ENCODE data around the gene PIP5K1B.
A peak's percentile ranks its signal among the peaks of the same experiment; 100 is the strongest.
"Not testable (repeated sequence)": the region's sequence is repeated elsewhere in the genome, so short reads cannot be mapped to it uniquely, and the experiment has no call there.

Gene PIP5K1B

DNA sequence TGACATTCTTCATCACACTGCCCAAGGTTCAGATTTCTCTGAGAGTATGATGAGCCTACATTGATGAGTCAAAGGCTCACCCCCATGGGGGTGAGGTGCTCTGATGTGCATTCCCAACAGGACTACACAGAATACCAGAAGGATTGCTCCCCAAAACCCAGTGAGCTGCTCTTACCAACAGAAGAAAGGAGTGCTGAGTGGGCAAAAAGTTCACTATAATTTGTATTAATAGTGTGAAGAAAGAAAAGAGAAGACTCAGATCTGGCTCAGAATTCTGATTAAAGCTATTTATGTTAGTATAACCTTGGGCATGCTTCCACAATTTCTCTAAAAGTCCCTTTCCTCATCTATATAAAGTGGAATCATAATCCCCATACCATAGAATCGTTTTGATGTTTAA, 262.8 kb downstream of the PIP5K1B start:
- DNase-seq, result no peak

DNA sequence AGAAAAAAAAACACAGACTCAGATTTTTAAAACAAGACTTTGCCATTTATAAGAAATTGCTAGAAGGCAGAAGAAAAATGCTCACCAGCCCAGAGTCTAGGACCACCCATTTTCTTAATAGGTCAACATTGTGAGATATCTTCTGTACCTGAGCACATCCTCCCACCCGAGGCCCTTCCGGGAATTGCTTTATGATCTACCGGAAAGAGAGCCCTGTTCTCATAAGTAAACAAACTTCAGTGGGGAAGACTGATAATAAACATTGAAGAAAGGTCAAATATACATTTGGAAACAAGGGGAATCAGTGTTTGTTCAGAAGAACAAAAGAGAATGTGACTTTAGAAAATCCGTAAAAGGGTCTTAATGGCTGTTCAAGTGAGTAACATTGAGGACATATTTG, 264.5 kb downstream of the PIP5K1B start:
- DNase-seq, result no peak

DNA sequence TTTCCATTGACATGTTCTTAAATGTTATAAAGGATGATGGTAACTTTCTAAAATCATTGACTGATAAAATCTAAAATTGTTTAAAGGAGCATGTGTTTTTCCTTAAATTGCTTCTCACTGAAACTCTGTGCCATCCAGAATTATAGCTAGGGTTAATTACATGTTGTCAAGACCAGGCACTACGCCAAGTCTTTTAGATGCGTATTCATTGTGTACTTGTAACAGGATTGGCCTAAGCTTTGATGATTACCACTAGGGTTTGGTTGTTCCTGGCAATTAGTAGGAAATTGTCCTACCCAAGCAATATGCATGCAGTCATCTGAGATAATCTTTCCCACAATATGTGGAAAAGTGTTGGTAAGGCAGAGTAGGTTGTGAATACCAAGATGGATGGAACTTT, 265.1 kb downstream of the PIP5K1B start:
- no peak for DNase-seq

DNA sequence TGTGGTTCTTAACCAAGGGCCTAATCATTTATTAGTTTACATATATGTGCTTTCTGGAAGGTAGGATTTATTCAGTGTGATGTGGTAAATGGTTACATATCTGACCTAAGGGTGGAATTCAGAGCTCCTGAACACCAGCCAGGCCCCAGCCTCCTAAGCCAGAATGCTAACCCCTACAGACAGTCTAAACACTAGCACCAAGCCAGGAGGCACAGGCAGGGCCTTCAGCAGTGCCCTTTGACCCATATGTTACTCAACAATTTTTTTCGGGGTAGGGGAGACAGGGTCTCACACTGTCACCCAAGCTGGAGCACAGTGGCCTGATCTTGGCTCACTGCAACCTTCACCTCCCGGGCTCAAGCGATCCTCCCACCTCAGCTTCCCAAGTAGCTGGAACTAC, 268.6 kb downstream of the PIP5K1B start:
- DNase-seq, result no peak

DNA sequence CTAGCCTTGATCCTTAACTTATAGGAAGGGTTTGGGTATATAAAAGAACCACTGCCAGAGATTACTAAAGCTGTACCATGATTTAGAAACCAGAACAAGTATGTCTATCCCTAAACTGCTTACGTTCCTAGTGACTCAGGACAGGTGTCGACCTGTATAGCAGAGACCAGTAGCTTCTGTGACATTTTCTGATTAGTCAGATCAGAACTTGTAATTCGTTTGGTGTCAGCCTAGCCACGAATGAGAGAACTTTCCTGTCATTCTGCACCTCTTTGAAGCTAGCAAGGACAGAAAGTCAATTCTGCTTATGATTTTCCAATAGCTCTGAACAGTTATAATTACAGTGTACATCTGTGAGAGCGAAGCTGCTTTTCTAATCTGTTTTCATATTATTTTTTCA, 269.4 kb downstream of the PIP5K1B start:
- DNase-seq, result no peak

DNA sequence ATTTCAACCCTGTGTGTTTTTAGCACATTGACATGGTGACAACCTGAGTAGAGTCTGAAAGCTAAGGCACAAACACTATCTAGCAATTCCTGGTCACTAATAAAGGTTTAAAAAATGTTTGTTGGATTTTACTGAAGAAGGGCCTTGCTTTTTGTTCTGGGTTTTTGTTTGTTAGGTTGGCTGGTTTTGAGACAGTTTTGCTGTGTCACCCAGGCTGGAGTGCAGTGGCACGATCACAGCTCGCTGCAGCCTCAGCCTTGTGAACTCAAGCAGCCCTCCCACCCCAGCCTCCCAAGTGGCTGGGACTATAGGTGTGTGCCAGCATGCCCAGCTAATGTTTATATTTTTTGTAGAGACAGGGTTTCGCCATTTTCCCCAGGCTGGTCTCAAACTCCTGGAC, 269.9 kb downstream of the PIP5K1B start:
- DNase-seq, result no peak

DNA sequence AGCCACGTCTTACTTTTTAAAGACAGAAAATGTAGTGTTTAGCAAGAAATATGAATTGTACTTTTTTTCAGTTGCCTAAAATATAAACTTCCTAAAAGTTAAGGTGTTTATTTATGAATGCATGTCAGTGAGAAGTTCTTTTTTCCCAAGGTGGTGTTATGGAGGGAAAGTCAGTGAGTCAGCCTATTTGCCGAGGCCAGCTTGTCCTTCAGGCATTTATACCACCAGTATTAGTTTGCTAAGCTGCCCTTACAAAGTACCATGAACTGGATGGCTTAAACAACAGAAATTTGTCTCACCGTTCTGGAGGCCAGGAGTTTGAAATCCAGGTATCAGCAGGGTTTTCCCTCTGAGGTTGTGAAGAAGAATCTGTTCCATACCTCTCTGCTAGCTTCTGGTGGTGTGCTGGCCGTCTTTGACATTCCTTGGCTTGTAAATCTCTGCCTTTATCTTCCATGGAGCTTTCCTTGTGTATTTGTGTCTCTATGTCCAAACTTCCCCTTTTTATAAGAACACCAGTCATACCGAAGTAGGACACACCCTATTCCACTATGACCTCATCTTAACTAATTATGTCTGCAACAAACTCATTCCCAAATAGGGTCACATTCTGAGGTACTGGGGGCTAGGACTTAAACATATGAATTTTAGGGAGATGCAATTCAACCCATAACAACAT, 270.5 kb downstream of the PIP5K1B start:
- peak; percentile 2 for DNase-seq

DNA sequence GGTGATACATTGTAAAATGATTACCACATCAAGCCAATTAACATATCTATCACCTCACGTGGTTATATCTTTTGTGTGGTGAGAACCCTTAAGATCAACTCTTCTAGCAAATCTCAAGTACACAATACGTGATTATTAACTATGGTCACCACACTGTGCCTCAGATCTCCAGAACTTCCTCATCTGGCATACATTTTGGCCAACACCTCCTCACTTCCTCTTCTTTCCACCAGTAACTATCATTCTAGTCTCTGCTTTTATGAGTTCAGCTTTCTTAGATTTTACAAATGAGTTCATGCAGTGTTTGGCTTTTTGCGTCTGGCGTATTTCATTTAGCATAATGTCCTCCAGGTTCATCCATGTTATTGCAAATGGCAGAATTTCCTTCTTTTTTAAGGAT, 273.0 kb downstream of the PIP5K1B start:
- DNase-seq, result peak; percentile 3

DNA sequence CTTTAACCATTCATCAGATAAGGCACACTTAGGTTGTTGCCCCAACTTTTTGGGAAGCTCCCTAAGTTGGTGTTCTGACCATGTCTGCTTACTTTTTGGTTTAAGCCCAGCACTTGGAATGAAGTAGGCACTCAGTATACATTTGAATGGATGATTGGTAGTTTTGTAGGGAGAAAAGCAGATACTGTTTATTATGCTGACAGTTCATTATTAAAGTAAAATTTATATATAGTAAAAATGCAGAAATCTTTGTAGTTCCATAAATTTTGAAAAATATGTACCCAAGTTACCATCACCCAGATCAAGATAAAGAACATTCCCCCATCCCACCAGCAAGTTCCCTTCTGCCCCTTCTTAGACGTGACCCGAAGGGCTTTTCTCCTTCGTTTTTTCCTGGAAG, 273.5 kb downstream of the PIP5K1B start:
- DNase-seq, result no peak

DNA sequence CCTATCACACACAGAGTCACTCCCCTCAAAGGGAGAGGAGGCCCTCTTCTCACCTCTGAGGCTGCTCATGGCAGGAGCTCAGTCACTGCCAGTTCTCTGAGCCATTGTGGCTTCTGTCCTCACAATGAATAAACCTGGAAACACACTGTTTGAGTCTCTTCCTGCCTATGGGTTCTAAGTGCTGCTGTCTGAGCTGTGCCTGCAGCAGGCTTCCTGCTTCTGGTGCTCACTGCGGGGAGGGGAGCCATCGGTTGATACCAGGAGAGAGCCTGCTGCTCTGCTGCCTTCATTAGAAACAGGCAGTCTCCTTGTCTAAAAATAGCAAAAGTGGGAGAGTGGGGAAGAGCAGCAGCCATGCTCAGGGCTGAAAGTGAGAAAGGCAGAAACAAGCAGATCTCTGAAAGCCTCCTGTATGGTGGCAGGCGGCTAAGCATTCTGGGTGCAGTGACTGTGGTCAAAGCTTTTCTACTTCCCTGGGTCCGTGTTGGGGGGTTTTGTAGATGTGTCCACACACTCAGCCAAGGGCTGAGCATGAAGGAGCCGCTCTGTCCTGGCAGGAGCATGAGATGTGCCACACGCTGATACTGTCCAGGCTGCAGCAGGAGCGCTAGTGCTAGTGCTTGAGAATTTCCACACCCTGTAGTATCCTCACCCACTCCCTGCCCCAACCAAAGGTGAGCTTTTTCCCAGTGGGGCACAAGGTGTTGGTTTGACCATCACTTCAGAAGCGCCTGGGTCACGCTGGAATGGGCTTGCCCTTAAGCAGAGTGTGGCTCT, 274.7 kb downstream of the PIP5K1B start:
- DNase-seq, result no peak

DNA sequence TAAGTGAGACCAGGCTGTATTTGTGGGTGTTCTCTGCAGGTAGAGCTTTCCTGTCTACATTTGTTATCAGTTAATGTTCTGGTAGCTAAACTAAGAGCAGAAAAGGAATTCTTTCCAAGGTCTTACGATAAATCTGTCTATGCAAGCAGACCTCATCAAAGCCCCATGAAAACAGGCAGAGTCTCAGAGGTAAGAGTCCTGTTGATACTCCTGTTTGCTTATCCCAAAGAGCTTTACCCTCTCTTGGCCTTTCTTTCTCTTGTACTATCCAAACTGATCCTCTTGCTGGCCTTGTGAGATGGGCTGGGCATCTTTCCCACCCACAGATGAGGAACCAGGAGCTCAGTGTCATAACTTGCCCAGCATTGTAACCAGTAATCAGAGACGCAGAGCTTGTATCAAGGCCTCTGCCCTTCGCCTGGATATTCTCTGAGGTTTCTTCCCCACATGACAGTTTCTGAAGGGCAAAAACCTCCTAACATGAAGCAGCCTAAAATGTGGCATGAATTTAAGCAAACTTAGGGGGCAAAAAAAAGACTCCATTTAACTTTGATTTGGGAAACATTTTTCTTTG, 275.4 kb downstream of the PIP5K1B start:
- DNase-seq, result no peak

DNA sequence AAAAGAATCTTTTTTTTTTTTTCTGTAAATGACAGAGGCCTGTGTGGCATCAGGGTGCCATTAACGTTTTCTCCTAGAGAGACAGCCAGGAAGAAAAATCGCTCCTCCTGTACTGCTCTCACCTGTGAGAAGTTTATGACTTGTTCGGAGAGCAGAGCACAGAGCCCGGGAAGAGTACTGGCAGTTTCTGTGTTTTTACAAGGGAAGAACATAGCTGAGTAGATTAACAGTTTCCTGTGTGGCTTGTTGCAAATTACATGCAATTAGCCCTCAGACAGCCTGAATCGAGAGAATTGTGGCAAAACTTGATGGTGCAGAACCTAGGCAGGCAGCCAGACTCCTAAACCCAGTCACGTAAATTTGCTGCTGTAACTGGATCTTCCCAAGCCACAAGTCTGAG, 276.7 kb downstream of the PIP5K1B start:
- DNase-seq, result no peak

DNA sequence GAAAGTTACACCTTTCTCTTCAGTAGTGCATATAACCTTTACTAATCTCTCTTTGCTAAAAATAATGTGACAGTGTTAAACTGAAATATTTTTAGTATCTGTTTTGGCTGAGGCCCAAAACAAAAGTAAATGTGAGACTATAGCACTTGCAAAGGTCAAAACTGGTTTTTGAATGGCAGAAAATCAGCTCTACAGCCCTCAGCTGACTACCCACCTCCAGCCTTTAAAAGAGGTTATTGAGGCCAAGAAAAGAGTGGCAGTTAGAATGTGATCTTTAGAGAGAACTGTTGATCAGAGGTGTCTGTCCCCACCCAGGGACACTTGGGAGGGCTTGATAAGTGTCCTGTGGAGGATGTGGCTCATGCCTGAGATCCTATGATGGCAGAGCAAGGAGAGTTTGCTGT, 278.0 kb downstream of the PIP5K1B start:
- DNase-seq, result no peak

DNA sequence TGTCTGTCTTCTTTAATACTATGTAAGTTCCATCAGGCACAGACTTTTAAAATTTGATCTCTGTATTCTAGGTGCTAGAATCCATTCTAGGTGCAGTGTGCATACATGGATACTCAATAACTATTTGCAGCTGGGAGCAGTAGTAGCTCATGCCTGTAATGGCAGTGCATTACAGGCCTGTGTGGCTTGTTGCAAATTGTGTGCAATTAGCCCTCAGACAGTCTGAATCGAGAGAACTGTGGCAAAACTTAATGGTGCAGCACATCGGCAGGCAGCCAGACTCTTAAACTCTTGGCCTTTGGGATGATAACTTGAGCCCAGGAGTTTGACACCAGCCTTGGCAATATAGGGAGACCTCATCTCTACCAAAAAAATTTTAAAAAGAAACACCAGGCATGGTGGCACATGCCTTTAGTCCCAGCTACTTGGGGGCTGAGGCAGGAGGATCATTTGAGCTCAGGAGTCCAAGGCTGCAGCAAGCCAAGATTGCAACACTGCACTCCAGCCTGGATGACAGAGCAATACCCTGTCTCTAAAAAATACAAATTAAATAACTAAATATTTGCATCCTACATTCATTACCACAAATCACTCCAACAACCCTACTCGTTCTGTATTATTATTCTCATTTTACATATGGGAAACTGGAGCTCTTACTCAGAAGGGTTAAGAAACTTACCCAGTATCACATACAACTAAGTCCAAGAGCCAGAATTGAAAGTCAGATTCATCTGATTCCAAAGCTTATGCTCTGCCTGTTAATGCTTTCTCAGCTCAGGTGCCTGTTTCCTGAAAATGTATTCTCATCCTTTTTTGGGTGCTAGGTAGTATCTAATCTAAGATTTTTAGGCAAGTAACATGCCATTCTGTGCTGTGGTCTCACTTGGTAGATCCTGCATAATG, 278.7 kb downstream of the PIP5K1B start:
- no peak for DNase-seq

DNA sequence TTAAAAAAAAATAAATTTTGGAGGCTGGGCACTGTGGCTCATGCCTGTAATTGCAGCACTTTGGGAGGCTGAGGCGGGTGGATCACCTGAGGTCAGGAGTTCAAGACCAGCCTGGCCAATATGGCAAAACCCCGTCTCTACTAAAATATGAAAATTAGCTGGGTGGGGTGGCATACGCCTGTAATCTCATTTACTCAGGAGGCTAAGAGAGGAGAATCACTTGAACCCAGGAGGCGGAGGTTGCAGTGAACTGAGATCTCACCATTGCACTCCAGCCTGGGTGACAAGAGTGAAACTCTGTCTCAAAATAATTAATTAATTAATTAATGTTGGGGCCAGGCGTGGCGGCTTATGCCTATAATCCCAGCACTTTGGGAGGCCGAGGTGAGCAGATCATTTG, 281.9 kb downstream of the PIP5K1B start:
- not testable (repeated sequence) for DNase-seq

DNA sequence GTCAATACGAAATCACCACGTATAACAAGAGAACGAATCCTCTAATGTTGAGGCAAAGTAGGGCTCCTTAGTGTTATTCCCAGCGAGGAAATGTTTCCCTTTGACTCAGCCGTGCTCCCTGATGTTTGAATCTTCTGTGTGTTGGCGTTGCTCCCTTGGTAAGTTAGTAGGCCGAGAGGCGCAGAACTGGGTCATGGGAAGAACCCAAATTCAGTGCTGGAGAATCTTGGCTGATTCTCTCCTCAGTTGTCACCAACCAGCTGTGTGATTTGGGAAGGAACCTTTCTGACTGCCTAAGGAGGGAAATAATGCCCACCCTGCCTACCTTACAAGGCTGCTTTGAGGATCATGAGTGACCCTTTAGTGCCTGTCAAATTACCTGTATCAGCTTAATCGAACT, 286.4 kb downstream of the PIP5K1B start:
- DNase-seq, result no peak

DNA sequence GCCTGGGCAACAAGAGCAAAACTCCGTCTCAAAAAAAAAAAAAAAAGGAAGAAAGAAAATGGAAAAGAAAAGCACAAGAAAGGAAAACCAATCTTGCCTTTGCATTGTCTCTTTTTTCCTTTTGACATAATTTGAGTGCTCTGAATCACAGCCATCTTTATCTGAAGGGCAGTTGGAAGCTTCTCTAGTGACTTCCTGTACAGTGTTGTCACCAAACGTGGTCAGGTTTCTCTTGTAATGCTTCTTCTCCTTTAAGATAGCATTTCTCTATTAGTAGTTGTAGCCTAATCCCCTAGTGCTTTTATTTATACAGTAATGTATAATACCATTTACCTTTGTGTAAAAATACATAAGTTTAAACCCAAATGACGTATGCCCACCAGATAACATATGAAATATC, 290.7 kb downstream of the PIP5K1B start:
- no peak for DNase-seq

DNA sequence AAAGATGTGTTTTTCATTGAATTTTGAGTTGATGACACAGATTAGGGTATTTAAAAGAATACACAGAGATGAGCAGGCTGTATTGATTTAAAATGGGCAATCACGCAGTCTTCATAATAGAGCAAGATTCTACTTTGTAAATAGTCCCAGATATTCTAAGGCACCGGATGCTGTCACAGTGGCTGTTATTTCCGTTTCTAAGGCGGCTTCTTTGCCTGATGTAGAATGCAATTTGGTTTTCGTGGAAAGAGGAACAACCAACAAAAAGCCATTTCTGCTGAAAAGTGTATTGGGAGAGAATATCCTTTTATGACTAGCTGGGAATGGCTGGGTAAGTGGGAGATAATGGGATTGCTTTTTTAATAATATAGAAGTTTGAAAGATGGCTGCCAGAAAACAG, 291.4 kb downstream of the PIP5K1B start:
- no peak for DNase-seq

DNA sequence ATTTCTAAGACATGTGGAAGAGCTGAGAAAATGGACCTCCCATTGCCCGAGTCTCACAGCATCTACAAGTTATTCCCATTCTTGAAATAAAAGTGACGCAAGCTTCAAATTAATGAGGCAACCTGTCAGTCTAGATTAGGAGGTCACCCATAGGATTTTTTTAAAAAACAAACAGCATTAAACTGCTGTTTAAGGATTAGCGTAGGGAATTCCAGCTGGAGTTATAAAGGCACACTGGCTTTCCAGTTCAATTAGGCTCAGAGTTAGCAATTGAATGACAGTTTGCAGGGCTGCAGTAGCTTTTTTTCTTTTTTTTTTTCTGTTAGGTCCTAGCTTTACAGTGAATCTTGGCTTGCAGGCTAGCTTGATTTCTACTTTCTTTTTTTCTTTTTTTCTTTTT, 292.6 kb downstream of the PIP5K1B start:
- no peak for DNase-seq

DNA sequence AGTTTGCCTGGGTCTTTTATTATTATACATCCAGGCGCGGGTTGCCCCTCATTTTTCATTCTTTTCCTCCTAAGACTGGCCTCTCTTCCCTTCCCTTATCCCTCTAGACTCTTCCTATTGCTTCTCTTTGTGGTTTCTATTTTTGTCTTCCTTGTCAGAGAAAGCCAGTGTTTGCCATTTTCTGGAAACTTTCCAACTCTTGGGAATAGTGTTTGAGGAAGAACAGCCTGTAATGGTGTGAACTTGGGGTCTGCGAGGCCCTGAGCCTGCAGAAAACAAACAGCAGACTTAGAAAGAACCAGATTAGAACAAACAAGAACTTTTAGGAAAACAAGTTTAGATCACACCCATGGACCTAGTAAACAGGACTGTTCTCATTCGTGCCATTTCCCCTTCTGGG, 293.3 kb downstream of the PIP5K1B start:
- no peak for DNase-seq

DNA sequence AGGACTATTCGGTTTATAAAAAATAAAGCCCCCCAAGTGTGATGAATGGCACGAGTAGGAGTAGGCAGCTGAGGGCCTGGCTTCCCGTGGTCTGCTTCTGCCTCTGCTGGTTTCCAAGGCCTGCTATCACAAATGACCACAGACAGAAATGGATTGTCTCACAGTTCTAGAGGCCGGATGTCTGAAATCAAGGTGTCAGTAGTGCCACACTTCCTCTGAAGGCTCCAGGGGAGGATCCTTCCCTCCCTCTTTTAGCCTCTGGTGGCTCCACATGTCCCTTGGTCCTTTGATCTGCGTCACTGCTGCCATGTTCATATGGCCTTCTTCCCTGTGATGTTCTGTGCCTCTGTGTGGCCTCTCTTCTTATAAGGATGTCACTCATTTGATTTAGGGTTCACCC, 293.8 kb downstream of the PIP5K1B start:
- no peak for DNase-seq

DNA sequence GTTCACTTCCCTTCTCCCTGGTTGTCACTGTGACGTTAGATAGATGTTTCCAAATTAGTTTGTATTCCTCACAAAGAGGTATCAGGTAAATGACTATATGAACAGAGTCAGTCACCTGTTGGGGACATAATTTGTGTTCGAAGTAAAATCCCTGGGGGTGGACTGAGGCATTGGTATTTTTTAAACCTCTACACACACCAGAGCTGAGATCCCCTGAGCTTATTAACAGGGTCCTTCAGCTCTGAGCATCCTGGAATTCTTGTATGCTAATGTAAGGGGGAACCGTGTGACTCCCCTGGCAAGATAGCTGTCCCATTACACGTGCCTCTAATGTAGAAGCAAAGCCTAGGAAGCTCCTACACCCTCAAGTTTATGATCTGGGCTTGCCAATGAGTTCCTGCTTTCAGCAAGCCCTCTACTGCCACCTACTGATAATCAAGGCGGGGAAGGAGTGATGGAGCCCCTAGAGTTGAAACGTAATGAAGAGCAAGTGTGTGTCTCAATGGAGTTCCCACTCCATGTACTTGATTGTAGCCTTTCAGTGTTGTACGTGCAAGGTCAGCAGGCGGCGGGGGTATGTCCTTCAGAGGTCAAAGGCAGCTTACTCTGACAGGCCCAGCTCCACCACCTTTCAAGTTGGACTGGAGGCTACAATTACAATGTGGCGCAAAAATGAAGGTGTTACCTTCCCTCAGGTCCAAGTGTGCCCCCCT, 294.5 kb downstream of the PIP5K1B start:
- peak; percentile 2 for DNase-seq

DNA sequence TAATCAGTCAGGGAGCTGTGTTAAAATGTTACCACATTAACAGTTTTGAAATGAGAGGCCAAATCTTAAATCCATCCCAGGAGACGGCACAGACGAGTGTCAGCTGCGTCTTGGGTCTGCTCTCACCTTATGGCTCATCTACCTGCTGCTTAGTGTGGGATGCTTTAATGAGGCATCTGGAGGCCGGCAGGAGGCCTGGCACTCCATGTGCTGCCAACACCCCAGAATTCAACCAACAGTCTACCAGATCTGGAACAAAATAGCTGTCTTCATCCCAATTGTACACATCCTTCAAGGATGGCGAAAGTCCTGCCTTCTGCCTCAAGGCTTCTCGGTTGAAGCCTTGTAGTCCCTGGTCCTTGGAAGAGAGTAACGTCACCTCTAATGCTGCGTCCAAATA, 296.9 kb downstream of the PIP5K1B start:
- no peak for DNase-seq

All from SIG-M5 (cell line).